HEK293 (cell line): ENCODE data around the gene RBM17.
"Not testable (repeated sequence)": the region's sequence is repeated elsewhere in the genome, so short reads cannot be mapped to it uniquely, and the experiment has no call there.

Experiments used
- CTCF ChIA-PET: fragments of 350-600 bp; formaldehyde crosslinking; extraction: SDS; loops from one replicate; lab custom pipeline; 2021; ENCODE audit warnings: antibody characterized with exemption; lab: Yijun Ruan, JAX
- POLR2A ChIA-PET: fragments of 300-600 bp; formaldehyde crosslinking; extraction: SDS; loops from one replicate; lab custom pipeline; 2020; ENCODE audit warnings: antibody characterized with exemption, inconsistent platforms; lab: Yijun Ruan, JAX
- H3K27ac ChIP-seq: fragments of 200-500 bp; sonication (Bioruptor generic); 2 replicates; pipeline ENCODE4 v1.5.1; 2014; ENCODE audit warnings: low read depth, low read length, control low read depth, inconsistent platforms; ENCODE audit errors: extremely low read depth
- H3K36me3 ChIP-seq, 2 experiments: fragments of 200-500 bp in 1 of 2; sonication (Bioruptor generic) in 1 of 2; 1 replicate in 1 of 2; 2 replicates in 1 of 2; pipeline ENCODE4 v1.5.1; 2014 to 2017; ENCODE audit warnings: inconsistent platforms in 2 of 2, low read length in 2 of 2; ENCODE audit not compliant: control insufficient read depth in 2 of 2, insufficient read depth in 1 of 2
- H3K4me1 ChIP-seq: fragments of 200-500 bp; sonication (Bioruptor generic); 2 replicates; pipeline ENCODE4 v1.5.1; 2014; ENCODE audit warnings: mild to moderate bottlenecking, low read length, inconsistent platforms; ENCODE audit not compliant: control insufficient read depth, insufficient read depth
- H3K4me3 ChIP-seq: 2 replicates; pipeline ENCODE4 v1.5.1; 2011; ENCODE audit warnings: low read depth, mild to moderate bottlenecking, control low read depth, low read length, moderate library complexity
- H3K9me3 ChIP-seq: fragments of 200-500 bp; sonication (Bioruptor generic); 2 replicates; pipeline ENCODE4 v1.5.1; 2014; ENCODE audit warnings: low read depth, low read length, inconsistent platforms; ENCODE audit not compliant: control insufficient read depth, insufficient read depth
- BCL6B ChIP-seq: fragments of 450-650 bp; formaldehyde crosslinking; IDR thresholded peaks from 2 replicates; pipeline ENCODE4 v1.5.1; 2017; ENCODE audit warnings: missing biosample characterization, missing genetic modification characterization
- HOXD13 ChIP-seq: sonication (generic); formaldehyde crosslinking; IDR thresholded peaks from 2 replicates; pipeline ENCODE4 v1.8.0; 2022; ENCODE audit warnings: missing genetic modification reagents, borderline replicate concordance
- KLF9 ChIP-seq: fragments of 450-650 bp; formaldehyde crosslinking; IDR thresholded peaks from 2 replicates; pipeline ENCODE4 v1.5.1; 2016; ENCODE audit warnings: missing biosample characterization, missing genetic modification characterization, low read depth
- SCRT1 ChIP-seq: fragments of 450-650 bp; formaldehyde crosslinking; IDR thresholded peaks from 2 replicates; pipeline ENCODE4 v1.5.1; 2016; ENCODE audit warnings: missing biosample characterization, missing genetic modification characterization, borderline replicate concordance
- TRIM28 ChIP-seq: IDR thresholded peaks from 2 replicates; pipeline ENCODE4 v1.6.1; 2011; ENCODE audit warnings: low read length, control low read depth, borderline replicate concordance
- ZIC2 ChIP-seq: fragments of 450-650 bp; formaldehyde crosslinking; IDR thresholded peaks from 2 replicates; pipeline ENCODE4 v1.5.1; 2016; ENCODE audit warnings: missing biosample characterization, missing genetic modification characterization
- ZNF16 ChIP-seq: fragments of 450-650 bp; formaldehyde crosslinking; IDR thresholded peaks from 2 replicates; pipeline ENCODE4 v1.5.1; 2016; ENCODE audit warnings: low read depth, missing biosample characterization, missing genetic modification characterization
- ZNF266 ChIP-seq: fragments of 450-650 bp; formaldehyde crosslinking; IDR thresholded peaks from 2 replicates; pipeline ENCODE4 v1.5.1; 2016; ENCODE audit warnings: missing biosample characterization, missing genetic modification characterization, low read depth
- ZNF433 ChIP-seq: fragments of 450-650 bp; formaldehyde crosslinking; IDR thresholded peaks from 2 replicates; pipeline ENCODE4 v1.5.1; 2016; ENCODE audit warnings: missing biosample characterization, missing genetic modification characterization, low read depth
- ZNF514 ChIP-seq: fragments of 450-650 bp; formaldehyde crosslinking; IDR thresholded peaks from 2 replicates; pipeline ENCODE4 v1.5.1; 2016; ENCODE audit warnings: missing biosample characterization, missing genetic modification characterization
- ZNF580 ChIP-seq: fragments of 450-650 bp; formaldehyde crosslinking; IDR thresholded peaks from 2 replicates; pipeline ENCODE4 v1.5.1; 2016; ENCODE audit warnings: missing biosample characterization, missing genetic modification characterization
- ZNF658 ChIP-seq: fragments of 450-650 bp; formaldehyde crosslinking; IDR thresholded peaks from 2 replicates; pipeline ENCODE4; 2016; ENCODE audit warnings: missing biosample characterization, missing genetic modification characterization
- ZNF792 ChIP-seq: fragments of 450-650 bp; formaldehyde crosslinking; IDR thresholded peaks from 2 replicates; pipeline ENCODE4 v1.5.1; 2016; ENCODE audit warnings: missing biosample characterization, missing genetic modification characterization

The RBM17 gene

GRCh38 chr10:6040205-6040604 is 48.6 kb upstream of the RBM17 start:
- H3K4me1 ChIP-seq, result no peaks in the 10 kb centered on the region
- CTCF ChIA-PET, result no interaction called here
- H3K9me3 ChIP-seq, result no peaks in the 10 kb centered on the region
- H3K27ac ChIP-seq, result no peak overlapping the region
- TF ChIP-seq ZNF433 (no peak), ZNF792 (tag by site-specific recombination) (no peak), ZNF16 (tag by site-specific recombination) (no peak), SCRT1 (tag by site-specific recombination) (no peak)
- POLR2A ChIA-PET, result no interaction called here
- H3K4me3 ChIP-seq, result no peak overlapping the region
- H3K36me3 ChIP-seq, result no peaks in the 10 kb centered on the region

DNA sequence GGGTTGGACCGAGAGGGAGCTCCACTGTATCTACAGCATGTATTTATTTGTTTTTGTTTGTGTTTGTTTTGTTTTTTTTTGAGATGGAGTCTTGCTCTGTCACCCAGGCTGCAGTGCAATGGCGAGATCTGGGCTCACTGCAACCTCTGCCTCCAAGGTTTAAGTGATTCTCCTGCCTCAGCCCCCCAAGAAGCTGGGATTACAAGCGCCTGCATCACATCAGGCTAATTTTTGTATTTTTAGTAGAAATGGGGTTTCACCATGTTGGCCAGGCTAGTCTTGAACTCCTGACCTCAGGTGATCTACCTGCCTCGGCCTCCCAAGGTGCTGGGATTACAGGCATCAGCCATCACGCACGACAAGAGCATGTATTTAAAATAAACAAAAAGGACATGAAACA is 45.5 kb upstream of the RBM17 start:
- H3K9me3 ChIP-seq, POLR2A ChIA-PET, H3K36me3 ChIP-seq, H3K27ac ChIP-seq, H3K4me1 ChIP-seq, H3K4me3 ChIP-seq: not testable (repeated sequence)
- CTCF ChIA-PET, result interaction anchor here (0.7 to 0.8 kb wide), 2 partner anchors 26 to 29 kb away, joined by 3 read pairs; no protein-coding TSS in a partner anchor

DNA sequence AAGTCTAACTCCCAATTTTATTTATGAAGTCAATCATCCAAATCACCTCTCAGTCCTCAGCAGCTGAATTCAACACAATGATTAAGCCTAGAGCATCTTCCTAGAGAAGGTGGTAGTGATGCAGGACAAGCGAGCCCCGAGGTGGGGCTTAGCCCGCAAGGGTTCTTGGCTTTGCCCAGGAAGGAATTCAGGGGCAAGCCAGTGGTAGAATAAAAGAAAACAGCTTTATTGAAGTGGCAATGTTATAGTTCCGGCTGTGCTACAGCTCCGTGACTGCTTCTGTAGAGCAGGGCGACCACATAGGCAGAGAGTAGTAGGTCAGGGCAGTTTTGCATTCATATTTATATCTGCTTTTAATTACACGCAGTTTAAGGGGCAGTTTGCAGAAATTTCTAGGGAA is 44.8 kb upstream of the RBM17 start:
- H3K4me3 ChIP-seq, result no peak overlapping the region
- CTCF ChIA-PET, result interaction anchor here (0.8 kb wide), 1 partner anchor 29 kb away, joined by 3 read pairs; no protein-coding TSS in a partner anchor
- H3K4me1 ChIP-seq, result no peaks in the 10 kb centered on the region
- no peak for TF ChIP-seq ZNF266 (tag by site-specific recombination)
- H3K27ac ChIP-seq, result no peak overlapping the region
- no peaks in the 10 kb centered on the region for H3K9me3 ChIP-seq
- POLR2A ChIA-PET, result no interaction called here
- no peaks in the 10 kb centered on the region for H3K36me3 ChIP-seq

GRCh38 chr10:6044751-6045313 is 44.0 kb upstream of the RBM17 start:
- POLR2A ChIA-PET, result no interaction called here
- no peak overlapping the region for H3K27ac ChIP-seq

DNA sequence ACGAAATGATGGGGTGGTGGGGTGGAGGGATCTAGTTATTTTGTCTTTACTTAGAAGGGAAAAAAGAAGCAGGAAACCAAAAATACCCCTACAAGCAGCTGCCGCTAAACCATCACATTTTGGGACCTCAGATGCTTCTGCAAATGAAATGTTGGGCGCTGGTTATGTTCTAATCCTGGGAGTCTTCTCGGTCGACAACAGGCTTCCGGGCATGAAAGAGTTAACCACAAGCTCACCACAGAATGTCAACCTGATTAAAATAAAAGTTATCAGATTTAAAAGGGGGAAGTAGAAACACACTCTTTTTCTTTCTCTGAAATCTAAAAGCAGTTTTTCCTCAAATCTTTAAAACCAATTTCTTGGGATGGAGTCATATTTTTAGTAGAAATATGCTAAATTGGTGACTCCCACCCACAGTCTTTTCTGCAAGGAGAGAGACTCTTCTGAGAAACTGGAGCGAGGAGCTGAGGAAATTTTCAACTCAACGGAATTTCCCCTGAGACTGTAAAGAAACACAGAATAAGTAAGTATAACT is 43.5 kb upstream of the RBM17 start:
- Histone ChIP-seq H3K36me3 (no peaks in the 10 kb centered on the region), H3K9me3 (no peaks in the 10 kb centered on the region), H3K4me1 (no peaks in the 10 kb centered on the region), H3K4me3 (no peak overlapping the region), H3K27ac (no peak overlapping the region)
- CTCF ChIA-PET, result no interaction called here
- TF ChIP-seq ZIC2 (tag by site-specific recombination) (no peak), KLF9 (tag by site-specific recombination) (no peak), ZNF514 (tag by site-specific recombination) (no peak), TRIM28 (no peak), BCL6B (tag by site-specific recombination) (no peak), ZNF658 (tag by site-specific recombination) (no peak), ZNF580 (tag by site-specific recombination) (no peak)
- POLR2A ChIA-PET, result no interaction called here

More at GRCh38 chr10:6044751-6045313, 44.0 kb upstream of the RBM17 start:
- CTCF ChIA-PET, result no interaction called here
- Histone ChIP-seq H3K4me3 (no peak overlapping the region), H3K4me1 (no peaks in the 10 kb centered on the region), H3K36me3 (no peaks in the 10 kb centered on the region), H3K9me3 (no peaks in the 10 kb centered on the region)
- TF ChIP-seq HOXD13, result no peak
